Hippocampal formation (tissue), 2 donors: Measurements from ENCODE around the gene C16orf96.
A peak's percentile ranks its signal among the peaks of the same experiment; 100 is the strongest.
"Not testable (repeated sequence)": the region's sequence is repeated elsewhere in the genome, so short reads cannot be mapped to it uniquely, and the experiment has no call there.

Experiments used
- DNase-seq, 2 donors: peaks; one replicate each; lab custom pipeline; 2025; lab: John Stamatoyannopoulos, UW

The C16orf96 gene

GRCh38 chr16:4566144-4566543, 10.0 kb downstream of the C16orf96 start:
- DNase-seq = no peak

- DNase-seq = no peak
Measured at GRCh38 chr16:4570086-4570485, 13.9 kb downstream of the C16orf96 start.

GRCh38 chr16:4570688-4571321, 14.7 kb downstream of the C16orf96 start:
- no peak for DNase-seq

GRCh38 chr16:4572715-4573114, 16.6 kb downstream of the C16orf96 start:
- DNase-seq = peak in 1 of 2 donors; percentile 18

GRCh38 chr16:4573926-4574325, 17.8 kb downstream of the C16orf96 start:
- DNase-seq = not testable (repeated sequence)

GRCh38 chr16:4574919-4575705, 19.0 kb downstream of the C16orf96 start:
- no peak for DNase-seq

GRCh38 chr16:4576008-4576407, 19.9 kb downstream of the C16orf96 start:
- DNase-seq = no peak

- no peak for DNase-seq
Measured at GRCh38 chr16:4578961-4579530, 22.9 kb downstream of the C16orf96 start.

GRCh38 chr16:4580250-4580649, 24.1 kb downstream of the C16orf96 start:
- no peak for DNase-seq

GRCh38 chr16:4583906-4584305, 27.8 kb downstream of the C16orf96 start:
- DNase-seq = no peak

GRCh38 chr16:4586291-4586690, 30.2 kb downstream of the C16orf96 start:
- DNase-seq = no peak

GRCh38 chr16:4588386-4588785, 32.2 kb downstream of the C16orf96 start:
- DNase-seq = no peak

- no peak for DNase-seq
Measured at GRCh38 chr16:4588961-4589360, 32.8 kb downstream of the C16orf96 start.

- DNase-seq = no peak
Measured at GRCh38 chr16:4591191-4591590, 35.1 kb downstream of the C16orf96 start.

GRCh38 chr16:4591706-4592470, 35.7 kb downstream of the C16orf96 start:
- no peak for DNase-seq

- no peak for DNase-seq
Measured at GRCh38 chr16:4593086-4593485, 36.9 kb downstream of the C16orf96 start.

GRCh38 chr16:4594433-4595410, 38.6 kb downstream of the C16orf96 start:
- no peak for DNase-seq

- DNase-seq = no peak
Measured at GRCh38 chr16:4597174-4597573, 41.0 kb downstream of the C16orf96 start.

- DNase-seq = no peak
Measured at GRCh38 chr16:4599037-4599436, 42.9 kb downstream of the C16orf96 start.

GRCh38 chr16:4599545-4599944, 43.4 kb downstream of the C16orf96 start:
- no peak for DNase-seq
